Osteocyte (in vitro differentiated cells): ENCODE data around the gene NR2C2. TPM values are rescaled to one million over a fixed set of nuclear protein-coding genes. Genes with fewer than 3 reads are reported as not detected.

ENCODE experiments used
- DNase-seq: peaks from one replicate; pipeline ENCODE4 v3.0.0; 2021; ENCODE audit warnings: mixed read lengths; ENCODE audit not compliant: unreplicated experiment; ENCODE audit errors: extremely low spot score
- H3K27ac Mint-ChIP-seq: one replicate; pipeline ENCODE4 v1.8.0; 2021; ENCODE audit warnings: mild to moderate bottlenecking, mixed read lengths; ENCODE audit not compliant: unreplicated experiment
- H3K27me3 Mint-ChIP-seq: one replicate; pipeline ENCODE4 v1.8.0; 2021; ENCODE audit warnings: mixed read lengths; ENCODE audit not compliant: unreplicated experiment
- H3K36me3 Mint-ChIP-seq: one replicate; pipeline ENCODE4 v1.8.0; 2021; ENCODE audit warnings: mixed read lengths; ENCODE audit not compliant: unreplicated experiment
- H3K4me1 Mint-ChIP-seq: one replicate; pipeline ENCODE4 v1.8.0; 2021; ENCODE audit warnings: mixed read lengths; ENCODE audit not compliant: unreplicated experiment
- H3K4me3 Mint-ChIP-seq: one replicate; pipeline ENCODE4 v1.8.0; 2021; ENCODE audit warnings: mild to moderate bottlenecking, moderate library complexity, mixed read lengths; ENCODE audit not compliant: unreplicated experiment
- H3K9me3 Mint-ChIP-seq: one replicate; pipeline ENCODE4 v1.8.0; 2021; ENCODE audit warnings: mixed read lengths; ENCODE audit not compliant: unreplicated experiment
- total RNA-seq: library from RNA; stranded (reverse); gene quantifications from 2 replicates; pipeline ENCODE4 v1.2.1, GENCODE V29; 2021
- TF ChIP-seq, protein P1 (sequence below): fragments of 200-600 bp; sonication (generic); IDR thresholded peaks from 2 replicates; pipeline ENCODE4 v1.5.0; 2021; ENCODE audit warnings: antibody characterized with exemption, mild to moderate bottlenecking, moderate library complexity

The NR2C2 gene
- total RNA-seq, 1 donor from 2014 or later = 48.3 TPM

DNA sequence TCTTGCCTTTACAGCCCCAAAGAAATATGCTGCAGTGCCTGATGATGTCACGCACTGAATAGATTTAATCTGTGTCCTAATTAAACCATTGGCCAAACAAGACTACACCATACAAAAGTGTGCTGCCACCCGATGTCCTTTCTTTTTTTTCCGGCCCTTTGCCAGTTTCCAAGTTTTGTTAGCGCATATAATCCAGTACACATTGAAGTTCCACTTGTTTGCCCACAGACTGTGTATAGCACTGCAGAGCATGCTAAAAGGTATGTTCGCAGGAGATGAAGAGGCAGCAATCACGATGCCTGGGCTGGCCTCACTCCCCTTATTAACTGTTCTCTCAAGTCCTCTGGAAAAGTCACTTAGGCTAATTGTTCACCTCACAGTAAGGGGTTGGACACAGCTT lies 90.9 kb downstream of the NR2C2 start:
- TF ChIP-seq, protein P1, sequence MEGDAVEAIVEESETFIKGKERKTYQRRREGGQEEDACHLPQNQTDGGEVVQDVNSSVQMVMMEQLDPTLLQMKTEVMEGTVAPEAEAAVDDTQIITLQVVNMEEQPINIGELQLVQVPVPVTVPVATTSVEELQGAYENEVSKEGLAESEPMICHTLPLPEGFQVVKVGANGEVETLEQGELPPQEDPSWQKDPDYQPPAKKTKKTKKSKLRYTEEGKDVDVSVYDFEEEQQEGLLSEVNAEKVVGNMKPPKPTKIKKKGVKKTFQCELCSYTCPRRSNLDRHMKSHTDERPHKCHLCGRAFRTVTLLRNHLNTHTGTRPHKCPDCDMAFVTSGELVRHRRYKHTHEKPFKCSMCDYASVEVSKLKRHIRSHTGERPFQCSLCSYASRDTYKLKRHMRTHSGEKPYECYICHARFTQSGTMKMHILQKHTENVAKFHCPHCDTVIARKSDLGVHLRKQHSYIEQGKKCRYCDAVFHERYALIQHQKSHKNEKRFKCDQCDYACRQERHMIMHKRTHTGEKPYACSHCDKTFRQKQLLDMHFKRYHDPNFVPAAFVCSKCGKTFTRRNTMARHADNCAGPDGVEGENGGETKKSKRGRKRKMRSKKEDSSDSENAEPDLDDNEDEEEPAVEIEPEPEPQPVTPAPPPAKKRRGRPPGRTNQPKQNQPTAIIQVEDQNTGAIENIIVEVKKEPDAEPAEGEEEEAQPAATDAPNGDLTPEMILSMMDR = no peak
- Mint-ChIP-seq H3K27me3 (no peaks in the 10 kb centered on the region), H3K4me3 (no peak overlapping the region)

DNA sequence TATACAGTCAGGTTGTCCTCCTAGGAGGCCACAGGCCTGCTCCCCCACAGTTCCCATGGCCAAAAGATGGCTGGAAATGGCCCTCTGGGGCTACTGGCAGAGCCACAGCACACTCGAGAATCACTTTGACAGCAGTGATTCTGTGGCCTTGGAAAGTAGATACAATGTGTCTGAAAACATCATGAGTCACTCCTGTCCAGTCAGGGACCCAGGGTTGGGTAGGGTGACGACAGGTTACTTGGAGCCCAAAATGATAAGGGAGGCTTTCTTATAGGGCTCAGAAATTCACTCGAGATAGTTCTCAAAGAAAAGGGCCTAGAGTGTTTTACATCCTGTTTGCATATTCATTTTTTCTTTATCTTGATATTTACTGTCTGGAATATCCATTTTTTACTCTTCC lies 93.5 kb downstream of the NR2C2 start:
- TF ChIP-seq, protein P1 = no peak
- Mint-ChIP-seq H3K4me1 (peaks cover 3% of the 10 kb centered on the region), H3K27me3 (no peaks in the 10 kb centered on the region), H3K36me3 (peaks cover 37% of the 10 kb centered on the region), H3K4me3 (no peak overlapping the region), H3K27ac (no peak overlapping the region), H3K9me3 (no peaks in the 10 kb centered on the region)
- no peak for DNase-seq

More for the DNA sequence above, 90.9 kb downstream of the NR2C2 start:
- H3K4me1 Mint-ChIP-seq = peaks cover 3% of the 10 kb centered on the region
- H3K36me3 Mint-ChIP-seq = peaks cover 30% of the 10 kb centered on the region
- DNase-seq = no peak
- H3K9me3 Mint-ChIP-seq = no peaks in the 10 kb centered on the region
- no peak overlapping the region for H3K27ac Mint-ChIP-seq

DNA sequence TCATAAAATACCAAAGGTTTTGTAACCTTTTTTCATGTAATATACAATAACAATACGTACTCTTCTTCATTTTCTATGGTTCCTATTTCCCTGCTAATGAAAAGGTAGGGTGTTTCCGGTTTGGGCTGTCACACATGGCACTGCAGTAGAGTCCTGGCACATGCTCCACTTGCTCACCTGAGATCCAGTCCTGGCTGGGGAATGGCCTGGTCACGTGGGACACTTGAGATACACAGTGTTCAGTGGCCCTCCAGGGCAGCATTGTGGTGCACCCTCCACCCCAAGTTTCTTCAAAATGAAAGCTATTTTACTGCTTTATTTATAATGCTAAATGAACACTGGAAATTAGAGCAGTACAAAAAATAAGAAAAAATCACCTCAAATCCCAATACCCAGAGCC lies 94.6 kb downstream of the NR2C2 start:
- TF ChIP-seq, protein P1 = no peak
- Mint-ChIP-seq H3K27ac (no peak overlapping the region), H3K36me3 (peaks cover 43% of the 10 kb centered on the region), H3K9me3 (no peaks in the 10 kb centered on the region), H3K4me3 (no peak overlapping the region), H3K4me1 (peaks cover 3% of the 10 kb centered on the region), H3K27me3 (no peaks in the 10 kb centered on the region)
- no peak for DNase-seq

DNA sequence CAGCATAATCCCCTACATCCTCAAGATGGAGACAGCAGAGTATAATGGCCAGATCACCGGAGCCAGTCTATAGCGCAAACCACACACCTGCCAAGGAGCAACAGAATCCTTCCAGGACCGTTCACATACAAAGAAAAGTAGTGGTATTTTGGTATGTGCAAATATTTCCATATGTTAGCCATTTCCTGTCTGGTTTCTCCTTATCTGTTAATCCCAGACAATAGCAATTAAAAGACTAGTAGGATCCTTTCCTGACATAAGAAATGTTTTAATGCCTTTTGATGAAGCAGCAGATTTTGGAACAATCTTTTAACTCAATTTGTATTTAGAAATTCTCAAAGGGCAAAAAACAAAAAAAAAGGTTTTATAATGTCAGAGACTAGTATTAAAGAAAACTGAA lies 95.6 kb downstream of the NR2C2 start:
- H3K4me1 Mint-ChIP-seq = peaks cover 3% of the 10 kb centered on the region
- no peaks in the 10 kb centered on the region for H3K27me3 Mint-ChIP-seq
- no peak overlapping the region for H3K27ac Mint-ChIP-seq
- H3K9me3 Mint-ChIP-seq = no peaks in the 10 kb centered on the region
- DNase-seq = no peak
- H3K36me3 Mint-ChIP-seq = peaks cover 46% of the 10 kb centered on the region
- TF ChIP-seq, protein P1 = no peak
- no peak overlapping the region for H3K4me3 Mint-ChIP-seq

- H3K4me3 Mint-ChIP-seq = no peak overlapping the region
- H3K36me3 Mint-ChIP-seq = peaks cover 50% of the 10 kb centered on the region
- peaks cover 3% of the 10 kb centered on the region for H3K4me1 Mint-ChIP-seq
- no peaks in the 10 kb centered on the region for H3K27me3 Mint-ChIP-seq
- TF ChIP-seq, protein P1 = no peak
- H3K9me3 Mint-ChIP-seq = no peaks in the 10 kb centered on the region
- no peak overlapping the region for H3K27ac Mint-ChIP-seq
- no peak for DNase-seq
These were observed 96.2 kb downstream of the NR2C2 start for GRCh38 chr3:15043408-15044171.
